ENCODE results near the gene CPD. TPM values are rescaled to one million over a fixed set of nuclear protein-coding genes. Genes with fewer than 3 reads are reported as not detected.

CPD gene
- total RNA-seq, 1 donor from 2014 or later = 8.2 TPM

GRCh38 chr17:30368912-30369720 lies 9.6 kb upstream of the CPD start:
- Mint-ChIP-seq H3K4me3 (no peak overlapping the region), H3K36me3 (ENCODE audit: low read depth) (no peaks in the 10 kb centered on the region), H3K27me3 (peaks cover 22% of the 10 kb centered on the region), H3K9me3 (no peaks in the 10 kb centered on the region), H3K4me1 (peaks cover 6% of the 10 kb centered on the region), H3K27ac (no peak overlapping the region)
- CTCF ChIA-PET = no interaction called here
- ATAC-seq (ENCODE audit: low read depth) = no peak
- POLR2A ChIA-PET = no interaction called here
- TF ChIP-seq CTCF (IDR thresholded peaks at IDR 0.05) = no peak
- no peak for DNase-seq
- intact Hi-C loops (cut with micrococcal nuclease) = no loop called here

- Mint-ChIP-seq H3K9me3 (no peaks in the 10 kb centered on the region), H3K27ac (no peak overlapping the region), H3K4me3 (no peak overlapping the region), H3K27me3 (peaks cover 29% of the 10 kb centered on the region), H3K36me3 (ENCODE audit: low read depth) (no peaks in the 10 kb centered on the region), H3K4me1 (peaks cover 3% of the 10 kb centered on the region)
- ChIA-PET CTCF (interaction anchor here (0.7 kb wide), 1 partner anchor 265 kb away, joined by 4 read pairs; no protein-coding TSS in a partner anchor), POLR2A (no interaction called here)
- no peak for TF ChIP-seq CTCF (IDR thresholded peaks at IDR 0.05)
- ATAC-seq (ENCODE audit: low read depth) (no peak), DNase-seq (no peak)
- intact Hi-C loops (cut with micrococcal nuclease) = no loop called here
These were observed 8.7 kb upstream of the CPD start for GRCh38 chr17:30369995-30370394.

GRCh38 chr17:30372755-30373154 lies 6.0 kb upstream of the CPD start:
- no peak for ATAC-seq (ENCODE audit: low read depth)
- CTCF ChIA-PET = no interaction called here
- intact Hi-C loops (cut with micrococcal nuclease) = no loop called here

GRCh38 chr17:30375661-30376060 lies 3.1 kb upstream of the CPD start:
- H3K4me3 Mint-ChIP-seq = no peak overlapping the region
- intact Hi-C loops (cut with micrococcal nuclease) = loop anchor here (5.0 kb wide), 1 partner anchor 33 kb away; no protein-coding TSS in a partner anchor
- CTCF ChIA-PET = no interaction called here
- no peak overlapping the region for H3K27ac Mint-ChIP-seq
- H3K9me3 Mint-ChIP-seq = no peaks in the 10 kb centered on the region
- TF ChIP-seq CTCF (IDR thresholded peaks at IDR 0.05) = no peak
- POLR2A ChIA-PET = no interaction called here
- peaks cover 49% of the 10 kb centered on the region for H3K27me3 Mint-ChIP-seq
- H3K36me3 Mint-ChIP-seq (ENCODE audit: low read depth) = peaks cover 4% of the 10 kb centered on the region
- peaks cover 21% of the 10 kb centered on the region for H3K4me1 Mint-ChIP-seq
- DNase-seq = no peak
- no peak for ATAC-seq (ENCODE audit: low read depth)

More at GRCh38 chr17:30372755-30373154, 6.0 kb upstream of the CPD start:
- Mint-ChIP-seq H3K4me1 (peaks cover under 1% of the 10 kb centered on the region), H3K27me3 (peaks cover 47% of the 10 kb centered on the region), H3K9me3 (no peaks in the 10 kb centered on the region), H3K27ac (no peak overlapping the region), H3K4me3 (no peak overlapping the region), H3K36me3 (ENCODE audit: low read depth) (no peaks in the 10 kb centered on the region)
- no peak for DNase-seq
- TF ChIP-seq CTCF (IDR thresholded peaks at IDR 0.05) = no peak
- POLR2A ChIA-PET = no interaction called here

GRCh38 chr17:30376621-30377452 lies 1.9 kb upstream of the CPD start:
- peaks cover 47% of the 10 kb centered on the region for H3K27me3 Mint-ChIP-seq
- peaks cover 29% of the 10 kb centered on the region for H3K4me1 Mint-ChIP-seq
- DNase-seq = no peak
- no peak for ATAC-seq (ENCODE audit: low read depth)
- H3K9me3 Mint-ChIP-seq = no peaks in the 10 kb centered on the region
- CTCF ChIA-PET = no interaction called here
- no peak overlapping the region for H3K27ac Mint-ChIP-seq
- intact Hi-C loops (cut with micrococcal nuclease) = loop anchor here (5.0 kb wide), 1 partner anchor 35 kb away; no protein-coding TSS in a partner anchor
- no peak overlapping the region for H3K4me3 Mint-ChIP-seq
- TF ChIP-seq CTCF (IDR thresholded peaks at IDR 0.05) = no peak
- POLR2A ChIA-PET = no interaction called here
- peaks cover 4% of the 10 kb centered on the region for H3K36me3 Mint-ChIP-seq (ENCODE audit: low read depth)
